Fibroblast of lung (primary cell): ENCODE results near the gene DLGAP1. TPM values are rescaled to one million over a fixed set of nuclear protein-coding genes. Genes with fewer than 3 reads are reported as not detected.

ENCODE experiments used
- DNase-seq, 2 donors: peaks; one replicate each; pipeline versions ENCODE4 v3.0.0 to v3.0.0-alpha.2; 2010; ENCODE audit warnings: low read depth in 2 of 2
- H2AFZ ChIP-seq: 2 replicates; pipeline ENCODE4 v1.5.1; 2012; ENCODE audit warnings: low read length, control low read depth, inconsistent platforms
- H3K27ac ChIP-seq: 2 replicates; pipeline ENCODE4 v1.5.1; 2011; ENCODE audit warnings: low read length, control low read depth; ENCODE audit not compliant: insufficient read depth
- H3K27me3 ChIP-seq: 2 replicates; pipeline ENCODE4 v1.5.1; 2011; ENCODE audit warnings: mild to moderate bottlenecking, low read length; ENCODE audit not compliant: control insufficient read depth, insufficient read depth
- H3K36me3 ChIP-seq: 2 replicates; pipeline ENCODE4 v1.5.1; 2011; ENCODE audit warnings: low read length; ENCODE audit not compliant: control insufficient read depth, insufficient read depth
- H3K4me1 ChIP-seq: 2 replicates; pipeline ENCODE4 v1.5.1; 2011; ENCODE audit warnings: low read length; ENCODE audit not compliant: control insufficient read depth, insufficient read depth; ENCODE audit errors: extremely low read depth
- H3K4me2 ChIP-seq: 2 replicates; pipeline ENCODE4 v1.5.1; 2011; ENCODE audit warnings: low read length, control low read depth; ENCODE audit not compliant: insufficient read depth; ENCODE audit errors: extremely low read depth
- H3K4me3 ChIP-seq, 4 experiments: fragments of 200-600 bp in 1 of 4; sonication (generic) in 1 of 4; replicated peaks in 1 of 4; 2 replicates each; pipeline ENCODE4 v1.5.1; 2011 to 2016; ENCODE audit warnings: low read length in 4 of 4, low read depth in 3 of 4, mild to moderate bottlenecking in 3 of 4, control low read depth in 2 of 4, inconsistent platforms in 1 of 4, mixed read lengths in 1 of 4; ENCODE audit not compliant: insufficient read depth in 1 of 4; ENCODE audit errors: control extremely low read depth in 1 of 4
- H3K79me2 ChIP-seq: 2 replicates; pipeline ENCODE4 v1.5.1; 2012; ENCODE audit warnings: mild to moderate bottlenecking, low read length, inconsistent platforms; ENCODE audit not compliant: control insufficient read depth, insufficient read depth
- H3K9ac ChIP-seq: 2 replicates; pipeline ENCODE4 v1.5.1; 2011; ENCODE audit warnings: mild to moderate bottlenecking, low read length, control low read depth; ENCODE audit not compliant: insufficient read depth
- H3K9me3 ChIP-seq: 2 replicates; pipeline ENCODE4 v1.5.1; 2012; ENCODE audit warnings: low read depth, low read length; ENCODE audit not compliant: control insufficient read depth, insufficient read depth
- H4K20me1 ChIP-seq: 2 replicates; pipeline ENCODE4 v1.5.1; 2011; ENCODE audit warnings: low read length; ENCODE audit not compliant: control insufficient read depth, insufficient read depth; ENCODE audit errors: extremely low read depth
- CTCF ChIP-seq, 2 donors: IDR thresholded peaks in 1 of 2; conservative IDR thresholded peaks in 1 of 2; 1 replicate in 1 of 2; 2 replicates in 1 of 2; pipeline ENCODE4 v1.5.1; 2011 to 2012; ENCODE audit warnings: low read length in 2 of 2, control low read depth in 1 of 2, inconsistent platforms in 1 of 2, low read depth in 1 of 2, mild to moderate bottlenecking in 1 of 2
- EZH2 ChIP-seq: IDR thresholded peaks from 2 replicates; pipeline ENCODE4 v1.5.1; 2012; ENCODE audit warnings: low read length, control low read depth, mild to moderate bottlenecking; ENCODE audit errors: missing control alignments
- polyA plus RNA-seq, 2 donors: library from polyadenylated mRNA; depleted of rRNA in 1 of 2; stranded (reverse) in 1 of 2; unstranded in 1 of 2; fragments of >200 nt; gene quantifications; 2 replicates each; pipeline ENCODE4 v1.2.1, GENCODE V29; 2011 to 2012; ENCODE audit warnings: missing spikeins in 1 of 2
- total RNA-seq: library from RNA; depleted of rRNA; stranded (reverse); fragments of >200 nt; gene quantifications from 2 replicates; pipeline ENCODE4 v1.2.1, GENCODE V29; 2014

Gene DLGAP1
- total and polyA plus RNA-seq, 2 donors (not counting 1 experiment from before 2014, with no cell fraction given) = 0.16 to 0.17 TPM

GRCh38 chr18:4360221-4360715 is 94.8 kb downstream of the DLGAP1 start:
- no peak overlapping the region for H3K9ac ChIP-seq
- H4K20me1 ChIP-seq = no peaks in the 10 kb centered on the region
- no peak overlapping the region for H3K4me2 ChIP-seq
- no peak overlapping the region for H3K27ac ChIP-seq
- no peak for DNase-seq
- no peaks in the 10 kb centered on the region for H3K9me3 ChIP-seq
- no peak overlapping the region for H2AFZ ChIP-seq
- no peaks in the 10 kb centered on the region for H3K27me3 ChIP-seq
- TF ChIP-seq EZH2 (no peak), CTCF (conservative IDR thresholded peaks at IDR 0.05 in 1 of 2, IDR thresholded peaks at IDR 0.05 in 1 of 2; ENCODE audit: low read depth in 1 of 2, low read length in 2 of 2) (no peak)
- no peak overlapping the region for H3K4me3 ChIP-seq
- no peaks in the 10 kb centered on the region for H3K79me2 ChIP-seq
- no peaks in the 10 kb centered on the region for H3K4me1 ChIP-seq
- no peaks in the 10 kb centered on the region for H3K36me3 ChIP-seq

GRCh38 chr18:4358618-4359017 is 96.5 kb downstream of the DLGAP1 start:
- TF ChIP-seq EZH2 = no peak
- no peak for TF ChIP-seq CTCF (conservative IDR thresholded peaks at IDR 0.05 in 1 of 2, IDR thresholded peaks at IDR 0.05 in 1 of 2; ENCODE audit: low read depth in 1 of 2, low read length in 2 of 2)
- H3K27ac ChIP-seq = no peak overlapping the region

GRCh38 chr18:4357579-4357978 is 97.5 kb downstream of the DLGAP1 start:
- Histone ChIP-seq H4K20me1 (no peaks in the 10 kb centered on the region), H2AFZ (no peak overlapping the region), H3K4me1 (no peaks in the 10 kb centered on the region), H3K36me3 (no peaks in the 10 kb centered on the region), H3K79me2 (no peaks in the 10 kb centered on the region), H3K27ac (no peak overlapping the region), H3K4me2 (no peak overlapping the region), H3K4me3 (no peak overlapping the region), H3K27me3 (no peaks in the 10 kb centered on the region), H3K9ac (no peak overlapping the region), H3K9me3 (no peaks in the 10 kb centered on the region)
- TF ChIP-seq EZH2 (no peak), CTCF (conservative IDR thresholded peaks at IDR 0.05 in 1 of 2, IDR thresholded peaks at IDR 0.05 in 1 of 2; ENCODE audit: low read depth in 1 of 2, low read length in 2 of 2) (no peak)
- no peak for DNase-seq

More at GRCh38 chr18:4358618-4359017, 96.5 kb downstream of the DLGAP1 start:
- H3K27me3 ChIP-seq = no peaks in the 10 kb centered on the region
- no peaks in the 10 kb centered on the region for H4K20me1 ChIP-seq
- H3K4me3 ChIP-seq = no peak overlapping the region
- H3K9me3 ChIP-seq = no peaks in the 10 kb centered on the region
- H3K36me3 ChIP-seq = no peaks in the 10 kb centered on the region
- H3K4me2 ChIP-seq = no peak overlapping the region
- DNase-seq = no peak
- H2AFZ ChIP-seq = no peak overlapping the region
- no peaks in the 10 kb centered on the region for H3K4me1 ChIP-seq
- H3K79me2 ChIP-seq = no peaks in the 10 kb centered on the region
- H3K9ac ChIP-seq = no peak overlapping the region
